ENCODE data around the gene TOR4A. TPM values are rescaled to one million over a fixed set of nuclear protein-coding genes. Genes with fewer than 3 reads are reported as not detected.

Gene TOR4A
- total and polyA plus RNA-seq, 9 of the 15 experiments (the other 6 are each of a cell fraction or from before 2014, with no cell fraction given) = 3.9 to 49.2 (median 8.8) TPM

DNA sequence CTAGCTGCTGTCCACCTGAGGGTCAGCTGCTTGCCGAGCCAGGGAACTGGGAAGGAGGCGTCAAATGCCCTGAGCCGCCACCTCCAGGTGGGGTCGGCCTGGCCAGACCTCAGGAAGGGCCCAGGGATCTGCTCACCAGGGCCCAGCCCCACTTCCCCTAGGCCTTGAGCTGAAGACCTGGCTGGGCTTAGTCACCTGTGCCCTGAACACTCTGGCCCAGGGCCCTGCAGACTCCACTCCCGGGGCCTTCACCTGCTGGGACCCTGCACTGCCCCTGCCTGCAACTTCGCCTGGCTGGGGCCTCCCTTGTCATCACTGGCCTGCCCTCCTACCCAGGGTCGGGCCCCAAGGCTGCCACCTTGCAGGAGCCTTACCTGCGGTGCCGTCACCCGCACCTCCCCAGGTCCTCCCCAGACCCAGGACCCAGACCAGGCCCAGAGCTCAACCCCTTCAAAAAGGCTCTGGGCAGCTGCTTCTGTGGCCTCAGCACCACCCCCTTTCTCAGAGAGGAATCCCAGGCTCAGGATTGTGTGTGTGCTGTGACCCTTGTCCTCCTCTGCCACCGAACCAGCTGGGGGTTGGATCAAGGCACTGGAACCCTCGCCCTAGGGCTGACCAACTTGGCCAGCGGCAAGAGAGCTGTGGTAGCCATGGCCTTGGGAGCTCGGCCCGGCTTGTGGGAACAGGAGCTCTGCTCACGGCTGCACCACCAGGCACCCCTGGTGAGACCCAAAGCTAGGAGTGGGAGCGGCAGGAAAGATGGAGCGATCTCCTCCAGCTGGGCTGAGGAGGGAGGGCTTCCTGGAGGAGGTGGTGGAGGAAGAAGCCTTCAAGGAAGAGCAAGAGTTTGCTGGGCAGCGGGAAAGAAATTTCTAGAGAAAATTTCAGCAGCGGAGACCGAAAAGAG lies 23.6 kb upstream of the TOR4A start (continued):
- TF ChIP-seq, protein P1, sequence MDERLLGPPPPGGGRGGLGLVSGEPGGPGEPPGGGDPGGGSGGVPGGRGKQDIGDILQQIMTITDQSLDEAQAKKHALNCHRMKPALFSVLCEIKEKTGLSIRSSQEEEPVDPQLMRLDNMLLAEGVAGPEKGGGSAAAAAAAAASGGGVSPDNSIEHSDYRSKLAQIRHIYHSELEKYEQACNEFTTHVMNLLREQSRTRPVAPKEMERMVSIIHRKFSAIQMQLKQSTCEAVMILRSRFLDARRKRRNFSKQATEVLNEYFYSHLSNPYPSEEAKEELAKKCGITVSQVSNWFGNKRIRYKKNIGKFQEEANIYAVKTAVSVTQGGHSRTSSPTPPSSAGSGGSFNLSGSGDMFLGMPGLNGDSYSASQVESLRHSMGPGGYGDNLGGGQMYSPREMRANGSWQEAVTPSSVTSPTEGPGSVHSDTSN (CRISPR knock-in tag; IDR thresholded peaks at IDR 0.05; ENCODE audit: low read depth) = no peak
- TF ChIP-seq, protein P1 (tag; conservative IDR thresholded peaks at IDR 0.05; ENCODE audit: low read depth) = no peak
- TF ChIP-seq PURB (CRISPR knock-in tag; IDR thresholded peaks at IDR 0.05; ENCODE audit: low read depth) (no peak), ZBTB26 (CRISPR knock-in tag; IDR thresholded peaks at IDR 0.05) (no peak), SAFB2 (IDR thresholded peaks at IDR 0.05; ENCODE audit: borderline replicate concordance, low read depth, low read length, severe bottlenecking) (no peak), XRCC5 (IDR thresholded peaks at IDR 0.05; ENCODE audit: low read depth, low read length) (no peak), SLC30A9 (CRISPR knock-in tag; IDR thresholded peaks at IDR 0.05) (no peak), KAT8 (IDR thresholded peaks at IDR 0.05; ENCODE audit: low read depth) (no peak), NFE2L1 (tag; IDR thresholded peaks at IDR 0.05; ENCODE audit: borderline replicate concordance, low read depth) (no peak), ZNF695 (CRISPR knock-in tag; IDR thresholded peaks at IDR 0.05) (no peak), FOXO4 (CRISPR knock-in tag; IDR thresholded peaks at IDR 0.05) (no peak), NR3C1 (CRISPR knock-in tag; IDR thresholded peaks at IDR 0.05) (no peak), POLR2H (tag; IDR thresholded peaks at IDR 0.05; ENCODE audit: low read depth) (no peak), SMAD4 (CRISPR knock-in tag; conservative IDR thresholded peaks at IDR 0.05) (no peak)
- TF ChIP-seq, protein P2, sequence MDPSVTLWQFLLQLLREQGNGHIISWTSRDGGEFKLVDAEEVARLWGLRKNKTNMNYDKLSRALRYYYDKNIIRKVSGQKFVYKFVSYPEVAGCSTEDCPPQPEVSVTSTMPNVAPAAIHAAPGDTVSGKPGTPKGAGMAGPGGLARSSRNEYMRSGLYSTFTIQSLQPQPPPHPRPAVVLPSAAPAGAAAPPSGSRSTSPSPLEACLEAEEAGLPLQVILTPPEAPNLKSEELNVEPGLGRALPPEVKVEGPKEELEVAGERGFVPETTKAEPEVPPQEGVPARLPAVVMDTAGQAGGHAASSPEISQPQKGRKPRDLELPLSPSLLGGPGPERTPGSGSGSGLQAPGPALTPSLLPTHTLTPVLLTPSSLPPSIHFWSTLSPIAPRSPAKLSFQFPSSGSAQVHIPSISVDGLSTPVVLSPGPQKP (CRISPR knock-in tag; IDR thresholded peaks at IDR 0.05) = no peak
- TF ChIP-seq, protein P3, sequence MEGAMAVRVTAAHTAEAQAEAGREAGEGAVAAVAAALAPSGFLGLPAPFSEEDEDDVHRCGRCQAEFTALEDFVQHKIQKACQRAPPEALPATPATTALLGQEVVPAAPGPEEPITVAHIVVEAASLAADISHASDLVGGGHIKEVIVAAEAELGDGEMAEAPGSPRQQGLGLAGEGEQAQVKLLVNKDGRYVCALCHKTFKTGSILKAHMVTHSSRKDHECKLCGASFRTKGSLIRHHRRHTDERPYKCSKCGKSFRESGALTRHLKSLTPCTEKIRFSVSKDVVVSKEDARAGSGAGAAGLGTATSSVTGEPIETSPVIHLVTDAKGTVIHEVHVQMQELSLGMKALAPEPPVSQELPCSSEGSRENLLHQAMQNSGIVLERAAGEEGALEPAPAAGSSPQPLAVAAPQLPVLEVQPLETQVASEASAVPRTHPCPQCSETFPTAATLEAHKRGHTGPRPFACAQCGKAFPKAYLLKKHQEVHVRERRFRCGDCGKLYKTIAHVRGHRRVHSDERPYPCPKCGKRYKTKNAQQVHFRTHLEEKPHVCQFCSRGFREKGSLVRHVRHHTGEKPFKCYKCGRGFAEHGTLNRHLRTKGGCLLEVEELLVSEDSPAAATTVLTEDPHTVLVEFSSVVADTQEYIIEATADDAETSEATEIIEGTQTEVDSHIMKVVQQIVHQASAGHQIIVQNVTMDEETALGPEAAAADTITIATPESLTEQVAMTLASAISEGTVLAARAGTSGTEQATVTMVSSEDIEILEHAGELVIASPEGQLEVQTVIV (CRISPR knock-in tag; IDR thresholded peaks at IDR 0.05; ENCODE audit: borderline replicate concordance) = no peak
